Measurements from ENCODE around the gene GABRA5.

- TF ChIP-seq CTCF (conservative IDR thresholded peaks at IDR 0.05 in 1 of 2, IDR thresholded peaks at IDR 0.05 in 1 of 2; ENCODE audit: extremely low read depth in 1 of 2, insufficient read depth in 1 of 2, low read depth in 1 of 2, low read length in 2 of 2) = no peak
- TF ChIP-seq EZH2 (IDR thresholded peaks at IDR 0.05; ENCODE audit: borderline replicate concordance, low read length) = no peak
Measured at GRCh38 chr15:26870346-26870745, 3.5 kb downstream of the GABRA5 start.

All from mammary epithelial cell (primary cell).